Measurements from ENCODE around the gene SDF4. TPM values are rescaled to one million over a fixed set of nuclear protein-coding genes. Genes with fewer than 3 reads are reported as not detected.
A peak's percentile ranks its signal among the peaks of the same experiment; 100 is the strongest.

The SDF4 gene
- total RNA-seq, 1 donor from 2014 or later, result 175 TPM

DNA sequence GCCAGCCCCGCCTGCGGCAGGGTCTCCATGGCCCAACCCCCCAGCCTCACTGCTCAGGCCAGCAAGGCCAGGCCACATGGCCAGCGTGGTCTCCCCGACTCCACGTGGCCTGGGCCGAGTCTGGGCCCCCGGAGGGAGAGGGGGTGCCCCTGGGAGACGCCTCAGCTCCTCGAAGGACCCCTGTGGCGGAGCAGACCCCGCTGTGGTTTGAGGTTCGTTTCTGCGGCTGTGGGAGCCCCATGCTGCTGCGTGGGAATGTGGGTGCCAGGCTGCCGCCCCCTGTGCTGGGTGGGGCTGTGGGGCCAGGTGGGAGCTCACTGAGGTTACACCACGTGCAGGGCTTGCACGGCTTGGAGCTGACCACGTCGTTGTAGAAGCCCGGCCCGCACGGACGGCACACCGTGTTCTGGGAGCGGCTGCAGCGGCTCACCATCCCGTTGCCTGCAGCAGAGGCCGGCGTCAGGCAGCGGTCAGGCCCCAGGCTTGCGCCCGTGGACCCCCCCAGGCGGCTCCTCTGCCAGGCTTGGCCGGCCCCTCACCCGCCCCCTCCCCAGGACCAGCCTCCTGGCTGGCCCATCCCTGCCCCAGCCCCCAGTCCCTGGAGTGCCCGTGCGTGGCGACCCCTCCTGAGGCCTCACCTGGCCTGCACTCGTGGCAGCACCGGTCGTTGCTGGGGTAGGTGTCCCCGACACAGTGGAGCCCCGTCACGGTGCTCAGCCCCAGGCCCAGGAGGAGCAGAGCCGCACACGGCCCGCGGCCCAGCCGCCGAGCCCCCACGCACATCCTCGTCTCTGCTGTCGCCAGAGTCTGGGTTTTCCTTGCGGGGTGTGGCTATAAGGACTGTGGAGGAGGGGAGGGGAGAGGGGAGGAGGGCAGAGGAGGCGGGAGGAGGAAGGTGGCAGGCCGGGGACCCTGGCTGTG lies 18.2 kb downstream of the SDF4 start, which contains the start of gene TNFRSF4:
TNFRSF4 (minus strand) TSS at position 809 of the 921 bp plus-strand sequence; CDS start at position 783, 26 bp downstream.
- Histone ChIP-seq H3K27ac (ENCODE audit: low read depth, low read length) (no peak within 1 kb of the TSS), H3K9me3 (ENCODE audit: insufficient read depth, low read depth, low read length) (no peaks in the 10 kb centered on the region), H3K4me1 (ENCODE audit: insufficient read depth, low read length) (peaks cover 7% of the 10 kb centered on the region), H4K20me1 (ENCODE audit: insufficient read depth, low read length) (peaks cover 18% of the 10 kb centered on the region), H3K79me2 (ENCODE audit: insufficient read depth, low read length) (no peaks in the 10 kb centered on the region), H2AFZ (ENCODE audit: low read depth, low read length) (no peak within 1 kb of the TSS), H3K4me3 (ENCODE audit: insufficient read depth, low read depth, low read length) (no peak within 1 kb of the TSS), H3K27me3 (ENCODE audit: insufficient read depth, low read length) (no peaks in the 10 kb centered on the region), H3K36me3 (ENCODE audit: insufficient read depth, low read length) (peaks cover 2% of the 10 kb centered on the region), H3K4me2 (ENCODE audit: low read length) (no peak within 1 kb of the TSS), H3K9ac (ENCODE audit: low read length) (no peak within 1 kb of the TSS)
- Mint-ChIP-seq H3K27ac (ENCODE audit: unreplicated experiment) (no peak within 1 kb of the TSS), H3K4me3 (ENCODE audit: unreplicated experiment) (peak within 1 kb of the TSS; percentile 20), H3K9me3 (ENCODE audit: unreplicated experiment) (no peaks in the 10 kb centered on the region), H3K27me3 (ENCODE audit: low read depth, unreplicated experiment) (no peaks in the 10 kb centered on the region), H3K4me1 (ENCODE audit: low read depth, unreplicated experiment) (peaks cover 3% of the 10 kb centered on the region), H3K36me3 (ENCODE audit: low read depth, unreplicated experiment) (peaks cover 4% of the 10 kb centered on the region)
- TF ChIP-seq EZH2 (IDR thresholded peaks at IDR 0.05; ENCODE audit: insufficient read depth, low read length), result no peak
- TF ChIP-seq, protein P1, sequence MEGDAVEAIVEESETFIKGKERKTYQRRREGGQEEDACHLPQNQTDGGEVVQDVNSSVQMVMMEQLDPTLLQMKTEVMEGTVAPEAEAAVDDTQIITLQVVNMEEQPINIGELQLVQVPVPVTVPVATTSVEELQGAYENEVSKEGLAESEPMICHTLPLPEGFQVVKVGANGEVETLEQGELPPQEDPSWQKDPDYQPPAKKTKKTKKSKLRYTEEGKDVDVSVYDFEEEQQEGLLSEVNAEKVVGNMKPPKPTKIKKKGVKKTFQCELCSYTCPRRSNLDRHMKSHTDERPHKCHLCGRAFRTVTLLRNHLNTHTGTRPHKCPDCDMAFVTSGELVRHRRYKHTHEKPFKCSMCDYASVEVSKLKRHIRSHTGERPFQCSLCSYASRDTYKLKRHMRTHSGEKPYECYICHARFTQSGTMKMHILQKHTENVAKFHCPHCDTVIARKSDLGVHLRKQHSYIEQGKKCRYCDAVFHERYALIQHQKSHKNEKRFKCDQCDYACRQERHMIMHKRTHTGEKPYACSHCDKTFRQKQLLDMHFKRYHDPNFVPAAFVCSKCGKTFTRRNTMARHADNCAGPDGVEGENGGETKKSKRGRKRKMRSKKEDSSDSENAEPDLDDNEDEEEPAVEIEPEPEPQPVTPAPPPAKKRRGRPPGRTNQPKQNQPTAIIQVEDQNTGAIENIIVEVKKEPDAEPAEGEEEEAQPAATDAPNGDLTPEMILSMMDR (IDR thresholded peaks at IDR 0.05; ENCODE audit: insufficient read depth, low read depth, low read length), result no peak
- FAIRE-seq, result no peak
- no peak for DNase-seq (ENCODE audit: low read depth)

DNA sequence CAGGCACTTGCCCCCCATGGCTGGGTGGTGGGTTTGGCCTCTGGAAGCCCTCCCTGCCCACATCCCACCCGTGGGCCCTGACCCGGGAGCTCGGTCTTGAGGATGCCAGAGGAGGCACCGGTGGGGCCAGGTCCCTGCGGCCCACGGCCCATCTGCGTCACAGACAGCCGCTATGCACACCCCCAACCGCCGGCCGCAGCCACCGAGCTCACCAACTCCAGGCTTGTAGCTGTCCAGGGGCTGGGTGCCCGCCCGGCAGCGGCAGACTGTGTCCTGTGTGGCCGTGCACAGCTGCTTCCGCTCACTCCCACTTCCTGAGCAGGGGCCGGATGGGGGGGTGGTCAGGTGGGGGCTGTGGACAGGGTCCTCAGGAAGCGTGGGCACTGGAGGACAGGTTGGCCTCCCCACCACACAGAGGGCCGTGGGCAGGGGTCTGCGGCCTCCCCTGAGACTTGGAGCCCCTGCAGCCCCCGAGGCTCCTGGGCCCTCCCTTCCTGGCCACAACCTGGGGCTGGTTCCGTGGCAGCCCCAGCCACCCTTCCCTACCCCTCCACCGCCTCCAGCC lies 18.9 kb downstream of the SDF4 start:
- DNase-seq (ENCODE audit: low read depth) (no peak), FAIRE-seq (no peak)
- no peaks in the 10 kb centered on the region for H3K79me2 ChIP-seq (ENCODE audit: insufficient read depth, low read length)
- H3K4me2 ChIP-seq (ENCODE audit: low read length), result no peak overlapping the region
- no peaks in the 10 kb centered on the region for H3K27me3 ChIP-seq (ENCODE audit: insufficient read depth, low read length)
- Mint-ChIP-seq H3K27ac (ENCODE audit: unreplicated experiment) (no peak overlapping the region), H3K27me3 (ENCODE audit: low read depth, unreplicated experiment) (peaks cover 1% of the 10 kb centered on the region), H3K9me3 (ENCODE audit: unreplicated experiment) (no peaks in the 10 kb centered on the region), H3K4me3 (ENCODE audit: unreplicated experiment) (no peak overlapping the region), H3K36me3 (ENCODE audit: low read depth, unreplicated experiment) (peaks cover 4% of the 10 kb centered on the region), H3K4me1 (ENCODE audit: low read depth, unreplicated experiment) (peaks cover 7% of the 10 kb centered on the region)
- H4K20me1 ChIP-seq (ENCODE audit: insufficient read depth, low read length), result peaks cover 12% of the 10 kb centered on the region
- no peaks in the 10 kb centered on the region for H3K36me3 ChIP-seq (ENCODE audit: insufficient read depth, low read length)
- no peak overlapping the region for H3K27ac ChIP-seq (ENCODE audit: low read depth, low read length)
- no peak overlapping the region for H3K4me3 ChIP-seq (ENCODE audit: insufficient read depth, low read depth, low read length)
- peaks cover 15% of the 10 kb centered on the region for H3K4me1 ChIP-seq (ENCODE audit: insufficient read depth, low read length)
- TF ChIP-seq, protein P1 (IDR thresholded peaks at IDR 0.05; ENCODE audit: insufficient read depth, low read depth, low read length), result no peak
- TF ChIP-seq EZH2 (IDR thresholded peaks at IDR 0.05; ENCODE audit: insufficient read depth, low read length), result no peak
- H3K9me3 ChIP-seq (ENCODE audit: insufficient read depth, low read depth, low read length), result no peaks in the 10 kb centered on the region
- no peak overlapping the region for H2AFZ ChIP-seq (ENCODE audit: low read depth, low read length)
- H3K9ac ChIP-seq (ENCODE audit: low read length), result no peak overlapping the region

Data from astrocyte (in vitro differentiated cells and primary cell).